ENCODE results near the gene METTL16.

Gene METTL16

DNA sequence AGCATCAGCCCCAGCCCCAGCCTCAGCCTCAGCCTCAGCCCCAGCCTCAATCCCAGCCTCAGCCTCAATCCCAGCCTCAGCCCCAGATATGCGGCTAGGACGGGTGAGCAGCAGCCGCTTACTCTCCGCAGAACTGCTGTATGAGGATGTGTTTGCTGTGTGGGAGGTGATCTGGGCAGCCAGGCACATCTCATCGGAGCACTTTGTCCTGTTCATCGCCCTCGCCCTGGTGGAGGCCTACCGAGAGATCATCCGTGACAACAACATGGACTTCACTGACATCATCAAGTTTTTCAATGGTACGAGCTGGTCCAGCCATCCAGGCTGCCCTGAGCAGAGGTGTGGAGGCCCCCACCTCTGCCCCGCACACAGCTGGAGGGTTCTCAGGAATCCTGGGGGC lies 132.8 kb downstream of the METTL16 start:
- no peak for DNase-seq

GRCh38 chr17:2377659-2378058 lies 134.0 kb downstream of the METTL16 start:
- DNase-seq, result no peak

- no peak for DNase-seq
Observed at GRCh38 chr17:2376107-2376506, 135.6 kb downstream of the METTL16 start.

DNA sequence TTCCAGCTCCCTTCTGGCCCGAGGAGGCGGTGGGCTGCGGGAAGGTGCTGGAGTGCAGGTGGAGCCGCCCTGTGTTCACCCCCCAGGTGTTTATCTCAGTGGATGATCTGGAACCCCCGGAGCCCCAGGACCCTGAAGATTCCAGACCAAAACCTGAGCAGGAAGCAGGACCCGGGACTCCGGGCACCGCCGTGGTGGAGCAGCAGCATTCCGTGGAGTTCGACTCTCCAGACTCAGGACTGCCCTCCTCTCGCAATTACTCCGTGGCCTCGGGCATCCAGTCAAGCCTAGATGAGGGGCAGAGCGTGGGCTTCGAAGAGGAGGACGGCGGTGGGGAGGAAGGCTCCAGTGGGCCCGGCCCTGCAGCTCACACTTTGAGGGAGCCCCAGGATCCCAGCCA lies 136.3 kb downstream of the METTL16 start:
- no peak for DNase-seq

DNA sequence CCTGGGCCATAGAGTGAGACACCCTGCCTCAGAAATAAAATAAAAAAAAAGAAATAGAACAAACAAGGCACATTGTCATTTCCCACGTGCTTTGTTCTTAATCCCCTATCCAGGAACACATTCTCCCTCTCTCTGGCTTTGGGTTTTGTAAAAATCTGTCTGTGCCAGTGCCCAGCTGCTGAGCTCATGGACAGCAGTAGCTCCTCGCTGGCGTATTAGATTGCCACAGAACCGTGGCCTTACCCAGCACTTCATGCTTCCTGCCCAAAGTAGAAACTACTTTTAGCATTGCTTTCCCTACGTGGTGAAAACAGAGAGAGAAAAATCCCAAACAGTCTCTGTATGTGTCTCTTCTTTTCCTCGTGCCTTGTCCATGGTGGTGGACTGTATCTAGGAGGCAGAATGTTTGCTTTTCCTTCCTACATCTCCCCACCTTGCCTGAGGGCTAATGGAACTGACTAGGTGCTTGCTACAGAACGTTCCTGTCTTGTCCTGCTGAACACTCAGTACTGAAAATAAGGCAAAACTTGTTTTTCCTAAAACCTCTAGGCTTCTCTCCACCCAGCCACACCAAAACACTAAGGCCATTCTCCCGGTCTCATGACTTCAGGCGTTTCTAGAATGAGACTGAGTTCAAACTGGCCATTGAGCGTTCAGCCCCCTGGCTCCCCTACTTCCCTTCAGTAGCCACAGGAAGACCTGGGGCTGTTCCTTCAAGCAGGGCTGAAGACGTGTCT lies 137.0 kb downstream of the METTL16 start:
- no peak for DNase-seq

- no peak for DNase-seq
Observed at GRCh38 chr17:2373179-2373578, 138.5 kb downstream of the METTL16 start.

DNA sequence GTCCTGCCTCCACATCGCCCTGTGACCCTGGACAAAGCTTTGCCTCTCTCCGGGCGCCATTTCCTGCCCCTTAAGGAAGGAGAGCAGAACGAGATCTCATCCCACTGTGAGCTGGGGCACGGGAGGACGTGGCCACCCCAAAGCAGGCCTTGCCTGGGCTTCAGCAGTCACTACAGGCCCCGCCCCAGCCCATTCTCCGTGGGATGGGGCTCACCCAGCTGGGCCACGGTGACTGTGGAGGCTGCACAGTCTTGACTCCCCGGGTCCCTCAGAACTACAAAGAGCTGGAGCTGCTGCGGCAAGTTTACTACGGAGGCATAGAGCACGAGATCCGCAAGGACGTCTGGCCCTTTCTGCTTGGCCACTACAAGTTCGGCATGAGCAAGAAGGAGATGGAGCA lies 139.0 kb downstream of the METTL16 start:
- DNase-seq, result no peak

GRCh38 chr17:2372180-2372579 lies 139.5 kb downstream of the METTL16 start:
- no peak for DNase-seq

- DNase-seq, result no peak
Observed at GRCh38 chr17:2371183-2372130, 140.2 kb downstream of the METTL16 start.

DNA sequence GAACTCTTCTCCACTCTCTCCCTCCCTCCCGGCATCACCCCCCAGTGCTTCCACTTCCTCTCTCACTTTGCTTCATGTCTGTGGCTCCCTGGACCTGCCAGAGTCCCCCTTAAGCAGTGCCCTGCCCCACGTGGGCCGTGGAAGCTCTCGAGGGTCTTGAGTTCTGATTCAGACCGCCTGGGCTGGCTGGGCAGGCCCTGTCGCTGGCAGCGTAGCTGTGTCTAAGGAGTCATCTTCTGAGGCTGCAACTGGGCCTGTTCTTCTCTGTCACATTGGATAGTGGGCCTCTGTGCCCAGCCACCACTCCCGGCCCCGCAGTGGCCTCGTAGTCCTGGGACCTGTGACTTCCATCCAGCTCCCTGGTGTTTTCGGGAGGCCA lies 141.5 kb downstream of the METTL16 start:
- no peak for DNase-seq

GRCh38 chr17:2369551-2370210 lies 142.0 kb downstream of the METTL16 start:
- DNase-seq, result no peak

DNA sequence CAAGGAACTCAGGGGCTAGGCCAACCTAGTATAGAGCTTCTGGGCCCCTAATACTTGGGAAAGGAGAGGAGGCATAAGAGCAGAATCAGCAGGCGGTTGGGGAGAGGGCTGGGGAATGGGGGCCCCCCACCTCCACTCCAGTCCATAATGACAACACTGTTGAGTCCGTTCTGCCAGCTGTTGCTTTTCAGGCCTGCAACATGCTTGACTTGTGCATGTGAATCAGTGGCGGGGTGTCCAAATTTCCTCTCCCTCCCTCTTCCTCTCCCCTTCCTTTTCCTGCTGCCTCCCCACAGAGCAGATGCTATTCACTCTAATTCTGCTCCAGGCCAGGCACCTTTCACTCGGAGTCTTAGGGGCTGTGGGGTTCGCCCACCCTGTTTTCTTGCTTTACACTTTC lies 142.6 kb downstream of the METTL16 start:
- DNase-seq, result no peak

DNA sequence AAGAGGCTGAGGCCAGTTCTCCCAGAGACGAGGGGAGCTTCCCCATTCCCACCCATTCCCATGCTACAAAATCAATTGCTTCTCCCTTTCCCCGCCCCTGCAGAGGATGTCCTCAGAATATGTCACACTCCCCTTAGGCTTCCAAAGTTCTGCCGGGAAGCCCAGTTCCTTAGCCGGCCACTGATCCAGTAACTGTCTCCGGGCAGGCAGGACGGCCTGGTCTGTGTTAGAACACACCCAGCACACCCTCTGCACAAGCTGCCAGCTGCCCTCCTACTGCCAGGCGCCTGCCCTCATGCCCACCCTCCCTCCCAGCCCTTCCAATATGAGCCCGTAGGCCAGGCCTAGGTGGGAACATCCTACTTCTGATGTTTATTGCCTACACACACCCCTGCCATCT lies 143.3 kb downstream of the METTL16 start:
- no peak for DNase-seq

GRCh38 chr17:2366747-2367494 lies 144.8 kb downstream of the METTL16 start:
- DNase-seq, result no peak
